Umbilical cord (tissue), 2 donors: ENCODE measurements around the gene ATG9B. TPM values are rescaled to one million over a fixed set of nuclear protein-coding genes. Genes with fewer than 3 reads are reported as not detected.
"Not testable (repeated sequence)": the region's sequence is repeated elsewhere in the genome, so short reads cannot be mapped to it uniquely, and the experiment has no call there.

ENCODE experiments used
- DNase-seq: peaks from one replicate; pipeline ENCODE4 v3.0.0-alpha.2; 2015; ENCODE audit warnings: low spot score
- total RNA-seq: library from RNA; depleted of rRNA; stranded (reverse); fragments of >200 nt; gene quantifications from one replicate; pipeline ENCODE4 v1.2.3, GENCODE V29; 2014; ENCODE audit warnings: low replicate concordance; ENCODE audit not compliant: insufficient read depth

Gene ATG9B
- total RNA-seq, 1 donor from 2014 or later: 2.6 TPM

DNA sequence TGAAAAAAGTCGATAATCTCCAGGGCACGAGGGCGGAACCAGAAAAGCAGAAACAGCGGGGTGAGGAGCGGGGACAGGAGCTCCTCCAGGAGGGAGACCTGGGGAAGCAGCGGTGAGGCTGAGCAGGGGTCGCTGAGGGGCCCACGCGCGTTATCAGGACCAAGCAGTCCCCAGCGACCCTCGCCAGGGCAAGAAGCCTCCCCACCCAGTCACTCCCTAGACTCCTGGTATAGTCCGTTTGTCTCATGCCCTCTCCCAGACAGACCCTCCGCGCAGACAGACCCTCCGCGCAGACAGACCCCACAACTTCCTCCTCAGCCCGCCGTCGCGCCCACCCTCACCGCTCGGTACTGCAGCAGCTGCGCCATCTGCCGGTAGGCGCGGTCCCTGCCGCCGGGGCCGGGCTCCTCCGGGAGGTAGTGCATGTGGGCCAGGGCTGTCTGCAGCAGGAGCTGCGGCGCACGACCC lies 6.3 kb downstream of the ATG9B start:
- peak; percentile 69 for DNase-seq

GRCh38 chr7:151017370-151017952 lies 6.8 kb downstream of the ATG9B start:
- DNase-seq: no peak

DNA sequence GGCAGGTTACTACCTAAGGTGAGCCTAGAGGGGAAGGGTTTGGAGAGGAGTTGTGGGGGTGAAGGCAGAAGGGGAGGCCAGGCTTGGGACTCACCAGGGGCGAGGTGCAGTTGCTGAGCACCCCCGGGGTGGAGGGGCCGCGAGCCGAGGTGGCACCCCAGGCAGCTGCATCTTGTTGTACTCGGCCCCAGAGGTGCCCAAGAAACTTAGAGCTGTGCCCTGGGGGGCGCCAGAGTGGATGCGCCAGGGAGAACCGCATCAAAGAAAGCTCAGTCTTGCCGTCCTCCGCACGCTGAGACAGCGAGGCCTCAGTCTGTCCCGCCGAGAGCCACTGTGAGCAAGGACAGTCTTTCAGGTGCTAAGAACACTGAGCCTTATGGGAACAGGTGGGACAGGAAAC lies 7.4 kb downstream of the ATG9B start:
- DNase-seq: no peak

GRCh38 chr7:151016505-151016904 lies 7.8 kb downstream of the ATG9B start:
- no peak for DNase-seq

DNA sequence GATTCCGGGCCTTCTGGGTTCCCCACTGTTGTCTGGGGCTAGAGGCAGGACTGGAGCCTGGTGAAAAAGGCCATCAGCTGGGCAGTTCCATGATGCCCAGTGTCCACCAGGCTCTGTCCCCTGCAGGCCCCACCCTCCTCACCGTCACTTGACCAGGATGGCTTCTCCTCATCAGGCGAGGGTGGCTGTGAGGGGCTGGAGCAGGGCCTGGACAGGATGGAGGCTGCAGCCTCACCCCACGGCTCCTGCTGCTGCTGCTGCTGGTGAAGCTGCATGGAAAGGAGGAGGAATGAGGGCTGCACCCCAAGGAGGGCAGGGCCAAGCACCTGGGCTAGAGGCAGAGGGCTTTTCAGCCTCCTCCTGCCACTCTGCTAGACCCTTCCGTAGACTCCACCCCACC lies 8.3 kb downstream of the ATG9B start:
- DNase-seq: no peak

DNA sequence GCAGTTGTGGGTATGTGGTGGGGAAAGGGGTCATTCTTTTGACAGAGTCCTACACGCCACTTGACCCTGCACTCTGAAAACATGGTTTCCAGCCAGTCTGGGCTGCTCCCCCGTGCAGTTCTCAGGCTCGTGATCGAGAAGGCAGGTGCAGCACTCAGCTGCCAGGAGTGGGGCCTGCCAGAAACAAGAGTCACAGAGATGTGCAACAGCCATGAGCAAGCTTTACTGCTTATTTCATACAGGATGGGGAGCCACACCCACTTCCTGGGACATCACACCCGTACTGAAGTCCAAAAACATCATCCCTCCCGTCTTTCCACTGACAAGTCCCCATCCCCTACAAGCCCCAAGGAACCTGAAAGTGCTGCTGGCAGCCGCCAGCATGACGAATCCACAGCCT lies 9.3 kb downstream of the ATG9B start:
- DNase-seq: no peak

DNA sequence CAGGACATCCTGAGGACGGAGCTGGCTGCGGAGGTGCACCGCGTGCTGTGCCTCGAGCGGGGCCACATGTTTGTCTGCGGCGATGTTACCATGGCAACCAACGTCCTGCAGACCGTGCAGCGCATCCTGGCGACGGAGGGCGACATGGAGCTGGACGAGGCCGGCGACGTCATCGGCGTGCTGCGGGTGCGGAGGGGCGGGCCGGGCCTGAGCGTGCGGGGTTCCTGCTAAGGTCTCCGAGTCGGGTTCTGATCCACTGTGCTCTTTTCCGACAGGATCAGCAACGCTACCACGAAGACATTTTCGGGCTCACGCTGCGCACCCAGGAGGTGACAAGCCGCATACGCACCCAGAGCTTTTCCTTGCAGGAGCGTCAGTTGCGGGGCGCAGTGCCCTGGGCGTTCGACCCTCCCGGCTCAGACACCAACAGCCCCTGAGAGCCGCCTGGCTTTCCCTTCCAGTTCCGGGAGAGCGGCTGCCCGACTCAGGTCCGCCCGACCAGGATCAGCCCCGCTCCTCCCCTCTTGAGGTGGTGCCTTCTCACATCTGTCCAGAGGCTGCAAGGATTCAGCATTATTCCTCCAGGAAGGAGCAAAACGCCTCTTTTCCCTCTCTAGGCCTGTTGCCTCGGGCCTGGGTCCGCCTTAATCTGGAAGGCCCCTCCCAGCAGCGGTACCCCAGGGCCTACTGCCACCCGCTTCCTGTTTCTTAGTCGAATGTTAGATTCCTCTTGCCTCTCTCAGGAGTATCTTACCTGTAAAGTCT lies 10.4 kb downstream of the ATG9B start:
- DNase-seq: peak; percentile 50

GRCh38 chr7:151013356-151013732 lies 10.9 kb downstream of the ATG9B start:
- no peak for DNase-seq

- DNase-seq: no peak
Measured at GRCh38 chr7:151012911-151013347, 11.4 kb downstream of the ATG9B start.

DNA sequence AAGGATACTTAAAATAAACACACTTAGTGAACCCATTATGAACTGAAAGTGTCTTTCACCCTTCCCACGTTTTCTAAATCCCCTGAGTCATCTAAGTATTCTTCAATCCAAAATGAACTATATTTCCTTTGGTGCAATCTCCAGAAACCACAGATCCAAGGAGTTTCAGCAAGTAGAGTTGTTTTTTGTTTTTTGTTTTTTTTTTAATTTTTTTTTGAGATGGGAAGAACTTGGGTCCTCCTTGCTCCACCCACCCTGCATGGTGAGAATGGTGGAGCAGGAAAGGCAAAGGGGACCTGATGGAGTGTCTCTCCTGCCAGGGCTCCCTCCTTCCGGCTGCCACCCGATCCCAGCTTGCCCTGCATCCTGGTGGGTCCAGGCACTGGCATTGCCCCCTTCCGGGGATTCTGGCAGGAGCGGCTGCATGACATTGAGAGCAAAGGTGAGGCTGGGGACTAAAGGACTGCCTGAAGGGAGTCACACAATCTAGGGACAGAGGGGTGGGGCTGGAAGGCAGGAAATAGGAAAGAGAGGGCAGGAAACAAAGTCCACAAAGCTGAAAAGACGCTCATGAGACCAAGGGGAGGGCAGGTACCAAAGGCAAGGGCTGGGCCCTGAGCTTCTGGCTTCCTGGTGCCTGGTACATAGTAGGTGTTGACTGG lies 12.1 kb downstream of the ATG9B start:
- no peak for DNase-seq

GRCh38 chr7:151011616-151012015 lies 12.7 kb downstream of the ATG9B start:
- DNase-seq: not testable (repeated sequence)

- no peak for DNase-seq
Measured at GRCh38 chr7:151011097-151011409, 13.2 kb downstream of the ATG9B start.

DNA sequence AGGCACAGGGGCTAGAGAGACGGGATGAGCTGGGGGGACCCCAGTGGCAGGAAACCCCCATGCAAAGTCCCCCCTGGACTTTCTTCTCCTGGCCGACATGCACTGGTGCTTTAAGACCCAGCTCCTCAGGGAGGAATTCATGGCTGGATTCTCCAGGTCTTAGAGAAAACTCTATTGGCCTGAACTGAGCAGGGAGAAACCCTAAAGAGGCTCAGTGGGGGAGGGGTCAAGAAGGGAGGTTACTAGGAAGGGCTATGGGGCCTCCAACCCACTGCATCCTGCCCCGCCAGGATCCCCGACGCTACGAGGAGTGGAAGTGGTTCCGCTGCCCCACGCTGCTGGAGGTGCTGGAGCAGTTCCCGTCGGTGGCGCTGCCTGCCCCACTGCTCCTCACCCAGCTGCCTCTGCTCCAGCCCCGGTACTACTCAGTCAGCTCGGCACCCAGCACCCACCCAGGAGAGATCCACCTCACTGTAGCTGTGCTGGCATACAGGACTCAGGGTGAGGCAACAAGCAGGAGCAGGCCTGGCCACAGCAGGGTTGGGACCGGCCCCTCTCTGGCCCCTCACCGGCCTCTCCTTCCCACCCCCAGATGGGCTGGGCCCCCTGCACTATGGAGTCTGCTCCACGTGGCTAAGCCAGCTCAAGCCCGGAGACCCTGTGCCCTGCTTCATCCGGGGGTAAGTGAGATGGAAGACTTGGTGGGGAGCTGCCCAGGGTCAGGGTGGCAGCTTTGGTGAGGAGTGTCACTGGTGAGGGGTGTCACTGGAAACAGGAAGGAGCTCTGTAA lies 13.8 kb downstream of the ATG9B start:
- DNase-seq: peak; percentile 95

- no peak for DNase-seq
Measured at GRCh38 chr7:151010037-151010306, 14.3 kb downstream of the ATG9B start.

DNA sequence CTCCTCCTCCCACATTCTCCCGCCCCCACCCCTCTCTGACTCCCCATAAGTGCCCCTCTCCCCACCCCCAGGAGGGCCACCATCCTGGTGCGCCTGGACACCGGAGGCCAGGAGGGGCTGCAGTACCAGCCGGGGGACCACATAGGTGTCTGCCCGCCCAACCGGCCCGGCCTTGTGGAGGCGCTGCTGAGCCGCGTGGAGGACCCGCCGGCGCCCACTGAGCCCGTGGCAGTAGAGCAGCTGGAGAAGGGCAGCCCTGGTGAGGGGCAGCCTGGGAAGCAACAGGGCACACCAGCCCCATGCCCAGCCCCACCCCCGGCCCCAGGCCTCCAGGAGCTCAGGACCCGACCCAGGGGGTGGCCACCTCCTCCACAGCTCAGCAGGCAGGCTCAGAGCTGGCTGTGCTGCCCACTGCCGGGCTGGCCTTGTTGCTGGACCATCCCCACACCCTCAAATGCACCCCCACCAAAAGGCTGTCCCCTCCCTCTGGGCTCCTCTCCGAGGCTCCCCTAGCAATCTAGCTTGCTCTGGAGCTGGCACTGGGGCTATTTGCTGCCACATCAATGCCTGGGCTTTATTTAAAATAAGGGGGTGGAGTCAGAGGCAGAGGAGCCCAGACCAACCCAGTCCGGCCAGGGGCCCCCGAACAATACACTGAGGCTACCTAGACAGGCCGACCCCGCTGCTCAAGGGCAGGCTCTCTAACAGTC lies 14.8 kb downstream of the ATG9B start:
- peak; percentile 78 for DNase-seq

DNA sequence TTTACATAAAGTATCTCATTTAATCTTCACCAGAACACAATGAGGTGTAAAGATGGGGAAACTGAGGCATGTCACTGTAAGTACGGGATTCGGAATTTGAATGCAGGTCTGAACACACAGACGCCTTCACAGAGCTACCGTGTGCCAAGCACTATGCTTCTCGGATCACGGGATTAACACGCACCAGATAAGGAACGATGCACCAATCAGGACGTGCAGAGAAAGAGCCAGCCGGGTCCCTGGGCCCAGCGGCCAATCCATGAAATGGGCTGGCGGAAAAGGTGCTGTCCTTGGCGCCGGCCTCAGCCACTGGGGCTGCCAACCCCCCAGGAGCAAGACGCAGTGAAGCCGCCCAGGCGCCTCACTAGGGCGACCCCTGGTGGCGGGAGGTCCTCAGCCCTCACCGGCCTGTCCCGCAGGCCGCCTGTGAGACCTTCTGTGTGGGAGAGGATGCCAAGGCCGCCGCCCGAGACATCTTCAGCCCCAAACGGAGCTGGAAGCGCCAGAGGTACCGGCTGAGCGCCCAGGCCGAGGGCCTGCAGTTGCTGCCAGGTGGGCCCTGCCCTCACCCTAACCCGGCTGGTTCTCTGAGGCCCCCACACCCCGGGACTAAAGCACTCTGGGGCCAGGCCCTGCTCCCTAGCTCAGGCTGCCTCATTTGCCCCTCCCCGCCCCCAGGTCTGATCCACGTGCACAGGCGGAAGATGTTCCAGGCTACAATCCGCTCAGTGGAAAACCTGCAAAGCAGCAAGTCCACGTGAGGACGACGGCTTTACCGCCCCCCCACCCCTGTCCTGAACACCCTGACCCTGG lies 15.6 kb downstream of the ATG9B start:
- DNase-seq: peak; percentile 71

DNA sequence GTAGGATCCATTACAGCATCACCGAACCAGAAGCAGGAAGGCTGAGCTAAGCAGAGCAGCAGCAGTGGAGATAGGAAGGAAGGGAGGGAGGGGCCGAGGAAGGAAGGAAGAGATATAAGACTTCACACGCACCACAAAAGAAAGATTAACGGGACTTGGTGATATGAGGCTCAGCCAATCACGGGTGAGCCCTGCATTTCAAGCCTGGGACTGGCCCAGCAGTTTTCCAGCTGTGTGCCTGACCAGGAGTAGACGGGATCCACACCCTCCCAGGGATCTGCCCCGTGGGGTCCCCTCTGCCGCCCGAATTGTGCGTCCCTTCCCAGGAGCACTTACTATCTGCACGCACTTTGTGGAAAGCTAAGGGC lies 16.2 kb downstream of the ATG9B start:
- DNase-seq: peak; percentile 87

- DNase-seq: no peak
Measured at GRCh38 chr7:151007469-151007898, 16.8 kb downstream of the ATG9B start.

DNA sequence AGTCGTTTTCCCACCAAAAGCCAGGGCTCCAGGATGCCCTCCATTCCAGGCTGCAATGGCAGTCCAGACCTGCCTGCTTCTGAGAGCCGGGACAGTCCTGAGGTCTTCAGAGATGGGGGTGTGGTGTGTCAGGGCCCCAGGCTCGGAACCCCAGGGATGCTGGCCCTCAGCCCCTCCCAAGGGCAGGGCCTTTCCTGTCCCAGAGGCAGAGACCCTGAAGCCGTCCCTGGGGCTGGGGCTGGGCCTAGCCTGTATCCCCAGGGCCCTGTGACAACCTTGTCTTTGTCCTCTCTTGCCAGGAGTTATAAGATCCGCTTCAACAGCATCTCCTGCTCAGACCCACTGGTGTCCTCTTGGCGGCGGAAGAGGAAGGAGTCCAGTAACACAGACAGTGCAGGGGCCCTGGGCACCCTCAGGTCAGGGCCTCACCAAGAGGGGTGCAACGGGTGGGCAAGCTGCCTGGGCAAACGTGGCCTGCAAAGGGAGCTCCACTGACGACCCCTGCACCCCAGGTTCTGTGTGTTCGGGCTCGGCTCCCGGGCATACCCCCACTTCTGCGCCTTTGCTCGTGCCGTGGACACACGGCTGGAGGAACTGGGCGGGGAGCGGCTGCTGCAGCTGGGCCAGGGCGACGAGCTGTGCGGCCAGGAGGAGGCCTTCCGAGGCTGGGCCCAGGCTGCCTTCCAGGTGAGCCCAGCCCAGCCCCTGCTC lies 17.5 kb downstream of the ATG9B start:
- no peak for DNase-seq

DNA sequence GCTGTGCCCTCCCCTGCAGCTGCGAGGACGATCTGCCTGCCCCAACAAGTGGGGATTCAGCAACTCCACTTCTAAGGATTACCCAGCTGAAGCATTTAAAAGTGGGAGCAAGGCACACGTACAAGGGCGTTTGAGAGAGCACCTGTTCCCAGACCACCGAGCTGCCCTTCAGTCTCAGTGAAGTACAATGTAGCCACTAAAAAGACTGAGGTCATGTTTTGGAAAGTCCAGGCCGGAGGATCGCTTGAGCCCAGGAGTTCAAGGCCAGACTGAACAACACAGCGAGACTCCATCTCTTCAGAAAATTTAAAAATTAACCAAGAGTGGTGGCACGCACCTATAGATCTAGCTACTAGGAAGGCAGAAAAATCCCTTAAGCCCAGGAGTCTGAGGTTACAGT lies 18.7 kb downstream of the ATG9B start:
- no peak for DNase-seq
